HEK293T (cell line): ENCODE data around the gene HMGCR.

ENCODE experiments used
- CTBP1 ChIP-seq: fragments of 450-650 bp; IDR thresholded peaks from 2 replicates; pipeline ENCODE4 v1.6.1; 2016; ENCODE audit warnings: borderline replicate concordance
- FOXM1 ChIP-seq: fragments of 450-650 bp; IDR thresholded peaks from 2 replicates; pipeline ENCODE4 v1.6.1; 2017; ENCODE audit warnings: mild to moderate bottlenecking, borderline replicate concordance
- HDGF ChIP-seq: fragments of 450-650 bp; IDR thresholded peaks from 2 replicates; pipeline ENCODE4 v1.6.1; 2017; ENCODE audit warnings: antibody characterized with exemption, borderline replicate concordance
- L3MBTL2 ChIP-seq: fragments of 450-650 bp; conservative IDR thresholded peaks from 2 replicates; pipeline ENCODE4 v1.6.1; 2016; ENCODE audit warnings: mild to moderate bottlenecking
- PKNOX1 ChIP-seq: fragments of 450-650 bp; IDR thresholded peaks from 2 replicates; pipeline ENCODE4 v1.6.1; 2016
- SP1 ChIP-seq: fragments of 450-650 bp; IDR thresholded peaks from 2 replicates; pipeline ENCODE4 v1.6.1; 2017
- SUZ12 ChIP-seq: fragments of 450-650 bp; IDR thresholded peaks from 2 replicates; pipeline ENCODE4 v1.6.1; 2016; ENCODE audit warnings: mild to moderate bottlenecking
- TARDBP ChIP-seq: fragments of 450-650 bp; IDR thresholded peaks from 2 replicates; pipeline ENCODE4 v1.6.1; 2016
- ZNF384 ChIP-seq: fragments of 450-650 bp; IDR thresholded peaks from 2 replicates; pipeline ENCODE4 v1.6.1; 2016

- TF ChIP-seq CTBP1 (no peak), ZNF384 (no peak), FOXM1 (no peak), SUZ12 (no peak), L3MBTL2 (peak; percentile 95), HDGF (peak; percentile 87; the same call in 1 of the 2 replicates), SP1 (no peak), TARDBP (no peak), PKNOX1 (peak; percentile 79)
These were observed at the start of gene HMGCR for GRCh38 chr5:75336615-75337336.
